HL-60 (cell line): ENCODE results near the gene HDAC1.

Experiments used
- CTCF ChIP-seq: IDR thresholded peaks from one replicate; pipeline ENCODE4 v1.5.1; 2011; ENCODE audit warnings: low read length, control low read depth, inconsistent platforms; ENCODE audit not compliant: insufficient read depth
- GABPA ChIP-seq: IDR thresholded peaks from 2 replicates; pipeline ENCODE4 v1.6.1; 2012; ENCODE audit warnings: low read depth
- POLR2AphosphoS5 ChIP-seq: IDR thresholded peaks from 2 replicates; pipeline ENCODE4 v1.6.1; 2012; ENCODE audit warnings: low read depth
- REST ChIP-seq: IDR thresholded peaks from 2 replicates; pipeline ENCODE4 v1.6.1; 2012; ENCODE audit warnings: low read depth; ENCODE audit not compliant: insufficient replicate concordance
- SPI1 ChIP-seq: IDR thresholded peaks from 2 replicates; pipeline ENCODE4 v1.6.1; 2012; ENCODE audit warnings: low read depth, mild to moderate bottlenecking, borderline replicate concordance

- TF ChIP-seq CTCF (no peak), GABPA (no peak), REST (no peak), POLR2AphosphoS5 (no peak), SPI1 (no peak)
These were observed 71.8 kb downstream of the HDAC1 start for GRCh38 chr1:32363713-32364112.
